CD4-positive, alpha-beta T cell (primary cell): Measurements from ENCODE around the gene DGKB. TPM values are rescaled to one million over a fixed set of nuclear protein-coding genes. Genes with fewer than 3 reads are reported as not detected.

Source experiments
- ATAC-seq: fragments of 200-7000 bp; cut with Tn5 transposase; one replicate; pipeline ENCODE4 v1.10.0; 2022; ENCODE audit warnings: mild to moderate bottlenecking; ENCODE audit not compliant: poor library complexity
- CTCF ChIA-PET: fragments of 350-600 bp; sonication (Branson Sonifier 250); formaldehyde crosslinking; loops from one replicate; lab custom pipeline; 2021; ENCODE audit warnings: antibody characterized with exemption, inconsistent platforms; lab: Charles Lee
- POLR2A ChIA-PET: fragments of 350-600 bp; sonication (Branson Sonifier 250); formaldehyde crosslinking; loops from one replicate; lab custom pipeline; 2021; ENCODE audit warnings: antibody characterized with exemption, inconsistent platforms; lab: Charles Lee
- DNase-seq, 14 experiments: peaks; one replicate each; pipeline ENCODE4 v3.0.0-alpha.2; 2013 to 2020; ENCODE audit warnings: mixed read lengths in 2 of 14
- H3K27ac ChIP-seq, 2 donors: one replicate each; pipeline versions ENCODE4 v1.5.1 to v1.7.0; 2013; ENCODE audit warnings: low read length in 2 of 2, low read depth in 1 of 2, mild to moderate bottlenecking in 1 of 2
- H3K27me3 ChIP-seq, 2 experiments: 1 replicate in 1 of 2; 2 replicates in 1 of 2; pipeline versions ENCODE4 v1.6.1 to v1.7.0; 2013; ENCODE audit warnings: low read length in 2 of 2, control low read depth in 1 of 2, mild to moderate bottlenecking in 1 of 2, moderate library complexity in 1 of 2; ENCODE audit not compliant: insufficient read depth in 2 of 2, control insufficient read depth in 1 of 2
- H3K36me3 ChIP-seq: one replicate; pipeline ENCODE4 v1.6.1; 2013; ENCODE audit warnings: low read length, control low read depth; ENCODE audit not compliant: insufficient read depth
- H3K4me1 ChIP-seq: one replicate; pipeline ENCODE4 v1.6.1; 2013; ENCODE audit warnings: low read length, control low read depth; ENCODE audit not compliant: insufficient read depth
- H3K4me3 ChIP-seq: one replicate; pipeline ENCODE4 v1.5.1; 2013; ENCODE audit warnings: mild to moderate bottlenecking, low read length, moderate library complexity
- H3K9me3 ChIP-seq, 2 experiments: 1 replicate in 1 of 2; 2 replicates in 1 of 2; pipeline versions ENCODE4 v1.6.1 to v1.7.0; 2013; ENCODE audit warnings: low read length in 2 of 2, mild to moderate bottlenecking in 2 of 2, control low read depth in 1 of 2, moderate library complexity in 1 of 2; ENCODE audit not compliant: control insufficient read depth in 1 of 2, insufficient read depth in 1 of 2
- H3K27ac Mint-ChIP-seq: one replicate; pipeline ENCODE4 v1.8.0; 2020; ENCODE audit warnings: mixed read lengths
- H3K27me3 Mint-ChIP-seq: one replicate; pipeline ENCODE4 v1.8.0; 2021; ENCODE audit warnings: mixed read lengths
- H3K36me3 Mint-ChIP-seq: one replicate; pipeline ENCODE4 v1.8.0; 2021; ENCODE audit warnings: low read depth, mixed read lengths
- H3K4me1 Mint-ChIP-seq: one replicate; pipeline ENCODE4 v1.8.0; 2021; ENCODE audit warnings: low read depth, mixed read lengths
- H3K4me3 Mint-ChIP-seq: one replicate; pipeline ENCODE4 v1.8.0; 2020; ENCODE audit warnings: mild to moderate bottlenecking, mixed read lengths
- H3K9me3 Mint-ChIP-seq: one replicate; pipeline ENCODE4 v1.8.0; 2020; ENCODE audit warnings: mixed read lengths
- CTCF ChIP-seq: fragments of 200-600 bp; IDR thresholded peaks from one replicate; pipeline ENCODE4 v1.8.0; 2022; ENCODE audit warnings: antibody characterized with exemption, mild to moderate bottlenecking
- intact Hi-C, 2 experiments: fragments of 100-400 bp; cut with DNase I in 1 of 2; cut with micrococcal nuclease in 1 of 2; formaldehyde crosslinking; loops; one replicate each; pipeline versions ENCODE4 v1.15.1 to v1.9.0; 2023 to 2025; cut with DNase I, micrococcal nuclease
- total RNA-seq, 174 experiments: library from RNA in 2 of 174; stranded (reverse) in 2 of 174; gene quantifications; one replicate each; pipeline ENCODE4 v1.2.3 and lab custom pipeline; 2021 to 2026

DGKB gene
- total RNA-seq, 2 experiments from 2014 or later, result not detected

GRCh38 chr7:14773729-14774271 lies 128.8 kb downstream of the DGKB start:
- Mint-ChIP-seq H3K4me1 (no peaks in the 10 kb centered on the region), H3K27ac (no peak overlapping the region), H3K4me3 (no peak overlapping the region), H3K9me3 (peaks cover 9% of the 10 kb centered on the region), H3K36me3 (no peaks in the 10 kb centered on the region), H3K27me3 (no peaks in the 10 kb centered on the region)
- DNase-seq, result no peak
- TF ChIP-seq CTCF, result no peak
- no peaks in the 10 kb centered on the region for H3K4me1 ChIP-seq
- no peak for ATAC-seq
- CTCF ChIA-PET, result no interaction called here
- no peaks in the 10 kb centered on the region for H3K27me3 ChIP-seq
- no peak overlapping the region for H3K27ac ChIP-seq
- H3K4me3 ChIP-seq, result no peak overlapping the region
- H3K9me3 ChIP-seq, result peaks cover 0 to 6% of the 10 kb centered on the region in 2 experiments
- intact Hi-C loops, result no loop called here
- POLR2A ChIA-PET, result no interaction called here
- no peaks in the 10 kb centered on the region for H3K36me3 ChIP-seq

- CTCF ChIA-PET, result no interaction called here
Observed at GRCh38 chr7:14770614-14771013, 131.9 kb downstream of the DGKB start.

GRCh38 chr7:14769261-14769660 lies 133.3 kb downstream of the DGKB start:
- ATAC-seq (no peak), DNase-seq (no peak)
- no peaks in the 10 kb centered on the region for H3K27me3 ChIP-seq
- no peak overlapping the region for H3K4me3 ChIP-seq
- no peaks in the 10 kb centered on the region for H3K4me1 ChIP-seq
- CTCF ChIA-PET, result no interaction called here
- no peaks in the 10 kb centered on the region for H3K36me3 ChIP-seq
- H3K27me3 Mint-ChIP-seq, result no peaks in the 10 kb centered on the region
- H3K36me3 Mint-ChIP-seq, result no peaks in the 10 kb centered on the region
- H3K4me1 Mint-ChIP-seq, result no peaks in the 10 kb centered on the region
- no peak for TF ChIP-seq CTCF
- no peak overlapping the region for H3K27ac Mint-ChIP-seq
- no peak overlapping the region for H3K4me3 Mint-ChIP-seq
- no peak overlapping the region for H3K27ac ChIP-seq
- peaks cover 6% of the 10 kb centered on the region for H3K9me3 Mint-ChIP-seq
- no peaks in the 10 kb centered on the region for H3K9me3 ChIP-seq
- intact Hi-C loops, result no loop called here
- POLR2A ChIA-PET, result no interaction called here

More at GRCh38 chr7:14770614-14771013, 131.9 kb downstream of the DGKB start:
- Histone ChIP-seq H3K9me3 (no peaks in the 10 kb centered on the region), H3K4me1 (no peaks in the 10 kb centered on the region), H3K4me3 (no peak overlapping the region), H3K36me3 (no peaks in the 10 kb centered on the region), H3K27me3 (no peaks in the 10 kb centered on the region), H3K27ac (no peak overlapping the region)
- DNase-seq (no peak), ATAC-seq (no peak)
- intact Hi-C loops, result no loop called here
- Mint-ChIP-seq H3K27ac (no peak overlapping the region), H3K9me3 (peaks cover 6% of the 10 kb centered on the region), H3K27me3 (no peaks in the 10 kb centered on the region), H3K4me1 (no peaks in the 10 kb centered on the region), H3K36me3 (no peaks in the 10 kb centered on the region), H3K4me3 (no peak overlapping the region)
- TF ChIP-seq CTCF, result no peak
- POLR2A ChIA-PET, result no interaction called here
